Retinal pigment epithelial cell (primary cell): ENCODE data around the gene TCEANC2.

Experiments used
- DNase-seq: peaks from one replicate; pipeline ENCODE4 v3.0.0-alpha.2; 2010; ENCODE audit warnings: low read depth
- H3K4me3 ChIP-seq: 2 replicates; pipeline ENCODE4 v1.5.1; 2011; ENCODE audit warnings: mild to moderate bottlenecking, low read length, control low read depth, moderate library complexity
- TF ChIP-seq, protein P1 (sequence below): conservative IDR thresholded peaks from 2 replicates; pipeline ENCODE4 v1.5.1; 2011; ENCODE audit warnings: low read depth, low read length, control low read depth, inconsistent platforms

TCEANC2 gene

DNA sequence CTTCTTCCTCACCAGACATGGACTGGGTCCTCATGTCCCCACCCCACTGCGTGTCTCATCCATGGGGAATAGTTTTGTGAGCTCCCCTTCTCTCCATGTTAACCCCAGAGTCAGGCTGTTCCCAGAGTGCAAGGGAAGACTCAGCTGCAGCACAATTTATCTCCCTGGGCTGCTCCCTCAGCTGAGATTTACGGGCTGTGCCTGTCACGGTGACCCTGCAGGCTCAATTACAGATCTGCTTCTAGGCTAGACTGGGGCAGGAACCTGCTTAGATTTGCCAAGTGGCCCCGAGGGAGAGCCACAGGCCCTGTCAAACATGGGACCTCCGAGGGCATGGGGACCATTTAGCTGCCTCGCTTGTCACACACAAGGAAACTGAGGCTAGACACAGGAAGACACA, 61.5 kb downstream of the TCEANC2 start:
- DNase-seq, result no peak
- TF ChIP-seq, protein P1, sequence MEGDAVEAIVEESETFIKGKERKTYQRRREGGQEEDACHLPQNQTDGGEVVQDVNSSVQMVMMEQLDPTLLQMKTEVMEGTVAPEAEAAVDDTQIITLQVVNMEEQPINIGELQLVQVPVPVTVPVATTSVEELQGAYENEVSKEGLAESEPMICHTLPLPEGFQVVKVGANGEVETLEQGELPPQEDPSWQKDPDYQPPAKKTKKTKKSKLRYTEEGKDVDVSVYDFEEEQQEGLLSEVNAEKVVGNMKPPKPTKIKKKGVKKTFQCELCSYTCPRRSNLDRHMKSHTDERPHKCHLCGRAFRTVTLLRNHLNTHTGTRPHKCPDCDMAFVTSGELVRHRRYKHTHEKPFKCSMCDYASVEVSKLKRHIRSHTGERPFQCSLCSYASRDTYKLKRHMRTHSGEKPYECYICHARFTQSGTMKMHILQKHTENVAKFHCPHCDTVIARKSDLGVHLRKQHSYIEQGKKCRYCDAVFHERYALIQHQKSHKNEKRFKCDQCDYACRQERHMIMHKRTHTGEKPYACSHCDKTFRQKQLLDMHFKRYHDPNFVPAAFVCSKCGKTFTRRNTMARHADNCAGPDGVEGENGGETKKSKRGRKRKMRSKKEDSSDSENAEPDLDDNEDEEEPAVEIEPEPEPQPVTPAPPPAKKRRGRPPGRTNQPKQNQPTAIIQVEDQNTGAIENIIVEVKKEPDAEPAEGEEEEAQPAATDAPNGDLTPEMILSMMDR, result no peak
- H3K4me3 ChIP-seq, result no peak overlapping the region

DNA sequence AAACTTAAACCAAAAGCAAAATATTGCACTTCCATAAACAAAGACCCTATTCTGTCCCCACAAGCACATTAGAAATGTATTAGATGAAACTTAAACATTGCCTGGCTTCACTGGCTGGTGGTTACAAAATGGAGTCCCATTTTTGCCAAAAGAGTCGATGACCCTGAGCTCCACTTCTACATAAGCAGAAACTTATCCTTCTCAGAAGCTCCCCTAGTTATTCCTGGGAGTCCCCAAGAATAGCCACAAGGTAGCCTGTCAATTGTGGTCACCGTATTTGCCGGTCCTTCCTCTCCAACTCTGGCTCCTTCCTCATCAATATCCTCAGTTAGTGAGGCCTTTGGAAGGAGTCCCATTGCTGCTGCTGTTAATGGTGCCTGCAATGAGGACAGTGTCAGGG, 62.1 kb downstream of the TCEANC2 start:
- DNase-seq, result no peak
- H3K4me3 ChIP-seq, result no peak overlapping the region
- TF ChIP-seq, protein P1, result no peak

DNA sequence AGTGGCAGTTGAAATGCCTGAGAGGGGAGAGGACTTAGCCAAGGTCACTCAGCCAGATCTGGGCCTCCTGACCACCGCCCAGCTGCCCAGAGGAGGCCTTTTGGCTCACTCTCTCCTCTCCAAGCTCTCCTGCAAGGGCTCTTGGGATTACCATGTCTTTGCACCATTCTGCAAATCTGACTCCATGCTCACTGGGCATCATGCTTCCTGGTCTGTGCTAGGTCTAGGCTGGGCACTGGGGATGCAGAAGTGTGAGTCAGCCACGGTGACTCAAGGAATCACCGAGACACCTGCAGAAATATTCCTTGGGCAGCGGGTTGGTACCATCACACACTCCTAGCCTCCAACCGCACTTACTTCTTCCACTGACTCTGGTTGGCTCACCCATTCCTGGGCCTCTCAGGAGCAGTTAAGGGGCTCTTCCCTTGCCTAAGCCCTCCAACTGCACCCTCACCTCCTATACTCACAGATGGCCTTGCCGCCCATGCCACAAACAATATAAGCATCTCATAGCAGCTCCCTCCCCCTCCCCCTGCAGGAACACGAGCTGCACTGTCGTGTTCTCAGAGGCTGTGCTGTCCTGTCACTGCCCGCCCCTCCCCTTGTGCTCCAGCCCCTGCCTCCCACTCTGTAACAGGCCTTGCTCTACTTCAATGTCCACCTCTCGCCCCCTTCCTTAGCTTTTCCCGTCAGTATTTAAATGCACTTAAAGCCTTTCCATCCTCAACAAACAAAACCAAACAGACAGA, 64.6 kb downstream of the TCEANC2 start:
- TF ChIP-seq, protein P1, result no peak
- H3K4me3 ChIP-seq, result no peak overlapping the region
- no peak for DNase-seq

DNA sequence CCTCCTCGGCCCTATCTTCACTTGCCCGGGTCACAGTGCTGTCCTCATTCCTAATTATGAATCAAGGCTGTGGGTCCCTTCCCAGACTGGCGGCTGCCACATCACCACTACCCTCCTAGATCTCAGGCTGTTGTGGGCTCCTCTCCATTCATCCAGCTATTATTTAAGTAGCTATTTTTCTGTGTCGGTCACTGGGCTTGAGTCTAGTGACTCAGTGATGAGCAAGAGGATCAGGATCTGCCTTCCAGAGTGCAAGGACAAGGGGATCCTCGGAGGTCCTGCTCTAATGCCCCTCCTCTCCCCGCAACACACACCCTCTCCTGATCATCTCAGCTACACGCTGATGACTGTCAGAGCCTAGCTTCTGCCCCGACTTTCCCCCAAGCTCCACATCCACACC, 65.3 kb downstream of the TCEANC2 start:
- DNase-seq, result no peak
- TF ChIP-seq, protein P1, result no peak
- no peak overlapping the region for H3K4me3 ChIP-seq

DNA sequence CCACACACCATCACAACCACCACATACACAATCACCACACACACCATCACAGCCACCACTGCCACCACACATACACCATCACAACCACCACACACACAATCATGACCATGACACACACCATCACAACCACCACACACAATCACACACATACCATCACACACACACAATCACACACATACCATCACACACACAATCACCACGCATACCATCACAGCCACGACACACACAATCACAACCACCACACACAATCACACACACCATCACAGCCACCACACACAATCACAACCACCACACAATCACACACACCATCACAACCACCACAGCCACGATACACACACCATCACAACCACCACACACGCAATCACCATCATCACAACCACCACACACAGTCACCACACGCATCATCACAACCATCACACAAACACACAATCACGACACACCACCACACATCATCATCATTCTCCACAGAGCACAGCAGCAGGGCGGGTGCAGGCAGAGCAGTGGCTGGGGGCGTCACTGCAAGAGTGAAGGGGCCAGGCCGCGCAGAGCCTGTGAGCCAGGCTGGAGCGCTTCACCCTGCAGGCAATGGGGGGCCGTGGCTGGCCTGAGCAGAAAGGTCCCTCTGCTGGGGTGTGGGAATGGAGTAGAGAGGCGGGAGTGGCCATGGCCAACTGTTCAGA, 66.8 kb downstream of the TCEANC2 start:
- DNase-seq, result no peak
- TF ChIP-seq, protein P1, result no peak
- no peak overlapping the region for H3K4me3 ChIP-seq

DNA sequence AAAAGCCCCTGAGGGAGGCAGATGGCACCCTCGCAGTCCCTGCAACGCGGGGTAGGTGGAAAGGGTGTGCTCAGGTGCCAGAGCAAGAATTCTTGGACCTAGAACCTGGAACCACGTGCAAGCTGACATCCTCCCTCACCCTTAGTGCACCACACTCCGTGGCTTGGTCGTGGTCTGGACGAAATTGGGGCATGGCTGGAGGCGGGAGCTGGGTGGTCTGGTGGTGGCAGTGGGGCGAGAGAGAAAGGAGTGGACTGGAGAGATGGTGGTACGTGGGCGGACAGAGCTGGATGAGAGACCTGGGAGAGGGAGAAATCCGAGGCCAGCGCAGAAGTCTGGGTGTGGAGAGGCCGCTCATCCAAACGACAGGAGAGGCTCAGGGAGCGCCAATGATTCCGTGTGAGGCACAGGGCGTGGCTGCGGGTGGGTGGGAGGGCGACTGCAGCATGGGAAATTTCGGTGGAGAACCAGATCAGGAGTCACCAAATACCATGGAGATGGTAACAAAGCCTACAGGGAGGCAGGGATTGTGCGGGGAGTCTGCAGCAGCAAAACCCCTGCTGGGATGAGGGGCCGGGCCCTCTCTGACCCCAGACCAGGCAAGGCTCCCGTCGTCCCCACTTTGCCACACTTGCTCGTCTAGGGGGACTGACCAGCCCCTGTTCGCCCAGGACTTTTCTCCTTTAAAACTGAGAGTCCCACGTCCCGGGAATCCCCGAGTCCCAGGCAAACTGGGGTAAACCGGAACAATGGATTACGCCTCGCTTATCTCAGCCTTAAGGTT, 67.5 kb downstream of the TCEANC2 start:
- H3K4me3 ChIP-seq, result no peak overlapping the region
- no peak for DNase-seq
- TF ChIP-seq, protein P1, result no peak
